ENCODE results near the gene GNAS. TPM values are rescaled to one million over a fixed set of nuclear protein-coding genes. Genes with fewer than 3 reads are reported as not detected.

Gene GNAS
- total RNA-seq, 4 donors from 2014 or later: 2,457 to 5,038 (median 3,494) TPM

DNA sequence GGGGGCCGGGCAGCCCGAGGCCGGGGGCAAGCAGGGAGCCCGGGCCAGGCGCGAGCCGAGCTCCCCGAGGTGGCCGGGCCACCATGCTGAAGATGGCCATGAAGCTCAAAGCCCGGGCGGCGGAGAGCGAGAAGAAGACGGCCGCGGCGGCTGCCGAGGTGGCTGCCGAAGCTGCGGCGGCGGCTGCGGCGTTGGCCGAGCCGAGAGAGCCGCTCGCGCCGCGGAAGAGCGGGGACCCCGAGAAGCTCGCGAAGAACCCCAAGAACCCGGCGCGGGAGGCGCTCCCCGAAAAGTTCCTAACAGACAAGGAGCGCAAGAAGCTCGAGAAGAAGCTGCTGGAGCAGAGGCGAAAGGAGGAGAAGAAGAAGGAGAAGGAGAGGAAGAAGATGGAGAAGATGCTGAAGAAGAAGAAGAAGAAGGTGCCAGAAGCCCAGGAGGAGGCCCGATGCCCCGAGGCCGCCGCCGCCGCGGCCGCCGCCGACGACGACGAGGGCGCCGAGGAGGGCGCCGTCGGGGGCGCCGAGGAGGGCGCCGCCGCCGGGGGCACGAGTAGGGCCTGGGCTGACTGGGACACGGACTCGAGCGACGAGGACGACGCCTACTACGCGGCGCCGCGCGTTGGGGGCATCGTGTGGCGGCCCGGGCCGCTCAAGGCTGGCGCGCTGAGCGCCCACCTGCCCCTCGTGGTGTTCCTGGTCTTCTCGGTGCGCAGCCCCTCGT lies 37.4 kb downstream of the GNAS start:
- H3K4me3 ChIP-seq (replicated peaks in 1 of 3): peak overlapping the region; percentile 39 to 78 (median 75)
- 53 to 62% methylated on average over 61 to 74 of the region's 91 CpGs for WGBS, 2 donors
- H3K9me3 ChIP-seq: no peaks in the 10 kb centered on the region
- H3K36me3 ChIP-seq: no peaks in the 10 kb centered on the region
- peaks cover 13 to 22% of the 10 kb centered on the region in 2 donors for H3K4me1 ChIP-seq
- peak overlapping the region; percentile 99 to 100 (median 99) for H3K27ac ChIP-seq
- intact Hi-C loops (cut with DNase I): loop anchor here (5.0 to 10.0 kb wide), 2 partner anchors 115 to 152 kb away; partner anchors contain the start of genes CTSZ and PRELID3B
- no peak for DNase-seq
- no peak for TF ChIP-seq POLR2A (IDR thresholded peaks at IDR 0.05)
- no peak for TF ChIP-seq CTCF (IDR thresholded peaks at IDR 0.05)
- no peaks in the 10 kb centered on the region for H3K27me3 ChIP-seq

DNA sequence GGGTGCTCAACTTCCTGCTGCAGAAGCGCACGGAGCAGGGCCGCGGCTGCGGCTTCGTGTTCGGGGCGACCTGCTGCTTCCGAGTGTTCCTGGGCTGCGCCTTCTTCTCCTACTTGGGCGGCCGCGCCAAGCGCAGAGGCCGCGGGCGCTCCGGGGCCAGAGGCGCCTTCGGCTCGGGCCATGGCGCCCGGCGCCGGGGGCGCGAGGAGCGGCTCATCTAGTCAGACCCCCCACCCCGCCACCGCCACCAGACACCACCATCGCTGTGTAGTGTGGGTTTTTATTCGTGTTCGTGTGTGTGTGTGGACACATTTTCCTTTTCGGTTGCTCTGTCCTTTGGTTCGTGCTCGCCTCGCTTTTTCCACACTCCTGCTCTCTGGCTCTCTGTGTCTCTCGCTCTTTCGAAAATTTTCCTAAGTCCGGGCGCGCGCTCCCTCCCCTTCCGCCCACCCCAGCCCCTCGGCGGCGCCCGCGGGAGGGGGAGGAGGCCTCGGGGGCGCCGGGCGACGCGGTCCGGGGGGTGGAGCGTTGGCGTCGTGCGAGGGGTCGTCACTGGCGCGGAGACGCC lies 38.1 kb downstream of the GNAS start:
- peak overlapping the region; percentile 39 to 78 (median 75) for H3K4me3 ChIP-seq (replicated peaks in 1 of 3)
- H3K27me3 ChIP-seq: no peaks in the 10 kb centered on the region
- peak overlapping the region; percentile 99 to 100 (median 99) for H3K27ac ChIP-seq
- H3K4me1 ChIP-seq: peaks cover 20 to 28% of the 10 kb centered on the region in 2 donors
- WGBS, 2 donors: 0 to 3% methylated on average over 19 to 35 of the region's 64 CpGs
- peak; percentile 77 to 80 for DNase-seq
- no peaks in the 10 kb centered on the region for H3K36me3 ChIP-seq
- TF ChIP-seq CTCF (IDR thresholded peaks at IDR 0.05): peak in 1 of 6 experiments; percentile 7
- peak in 1 of 2 donors; percentile 82 for TF ChIP-seq POLR2A (IDR thresholded peaks at IDR 0.05)
- H3K9me3 ChIP-seq: no peaks in the 10 kb centered on the region
- intact Hi-C loops (cut with DNase I): loop anchor here (5.0 to 10.0 kb wide), 2 partner anchors 114 to 152 kb away; partner anchors contain the start of genes CTSZ and PRELID3B

DNA sequence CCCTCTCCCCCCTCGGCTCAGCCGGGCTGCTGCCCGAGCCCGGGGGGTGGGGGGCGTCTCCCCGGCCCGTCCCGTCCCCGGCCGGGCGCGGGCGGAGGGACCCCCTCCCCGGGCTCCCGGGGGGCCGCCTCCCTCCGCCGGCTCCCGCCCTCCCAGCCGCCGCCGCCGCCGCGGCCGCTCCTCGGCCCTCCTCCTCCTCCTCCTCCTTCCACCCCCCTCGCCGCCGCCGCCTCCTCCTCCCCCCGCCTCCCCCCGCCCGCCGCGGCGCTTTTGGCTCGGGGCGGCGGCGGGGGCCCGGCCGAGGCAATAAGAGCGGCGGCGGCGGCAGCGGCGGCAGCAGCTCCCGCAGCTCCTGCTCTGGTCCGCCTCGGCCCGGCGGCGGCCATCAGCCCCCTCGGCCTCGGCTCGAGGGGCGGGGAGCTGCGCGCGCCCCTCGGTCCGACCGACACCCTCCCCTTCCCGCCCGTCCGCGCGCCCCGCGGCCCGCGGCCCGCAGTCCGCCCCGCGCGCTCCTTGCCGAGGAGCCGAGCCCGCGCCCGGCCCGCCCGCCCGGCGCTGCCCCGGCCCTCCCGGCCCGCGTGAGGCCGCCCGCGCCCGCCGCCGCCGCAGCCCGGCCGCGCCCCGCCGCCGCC lies 38.7 kb downstream of the GNAS start:
- Histone ChIP-seq H3K27me3 (no peaks in the 10 kb centered on the region), H3K36me3 (no peaks in the 10 kb centered on the region), H3K9me3 (no peaks in the 10 kb centered on the region), H3K27ac (peak overlapping the region; percentile 99 to 100 (median 100)), H3K4me3 (replicated peaks in 1 of 3) (peak overlapping the region; percentile 39 to 78 (median 78)), H3K4me1 (peaks cover 26 to 33% of the 10 kb centered on the region in 2 donors)
- intact Hi-C loops (cut with DNase I): loop anchor here (5.0 to 10.0 kb wide), 2 partner anchors 114 to 151 kb away; partner anchors contain the start of genes CTSZ and PRELID3B
- DNase-seq: peak; percentile 82
- 0 to 2% methylated on average over 4 to 10 of the region's 105 CpGs for WGBS, 2 donors
- TF ChIP-seq POLR2A (IDR thresholded peaks at IDR 0.05): peak; percentile 78 to 92
- no peak for TF ChIP-seq CTCF (IDR thresholded peaks at IDR 0.05)

DNA sequence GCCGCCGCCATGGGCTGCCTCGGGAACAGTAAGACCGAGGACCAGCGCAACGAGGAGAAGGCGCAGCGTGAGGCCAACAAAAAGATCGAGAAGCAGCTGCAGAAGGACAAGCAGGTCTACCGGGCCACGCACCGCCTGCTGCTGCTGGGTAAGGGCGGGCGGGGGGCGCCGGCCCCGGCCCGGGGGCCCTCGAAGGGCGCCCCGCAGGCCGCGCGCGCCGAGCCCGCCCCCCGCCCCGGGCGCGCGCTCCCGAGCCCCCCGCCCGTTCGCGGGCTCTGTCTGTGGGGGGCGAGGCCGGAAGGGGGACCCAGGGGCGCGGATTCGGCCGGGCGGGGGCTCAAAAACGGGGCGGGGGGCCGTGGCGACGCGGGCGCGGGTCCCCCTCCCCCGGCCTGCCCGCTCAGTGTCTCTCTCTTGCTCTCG lies 39.2 kb downstream of the GNAS start:
- DNase-seq: no peak
- H3K27ac ChIP-seq: peak overlapping the region; percentile 99 to 100 (median 100)
- 0 to 1% methylated on average over 1 to 16 of the region's 55 CpGs for WGBS, 2 donors
- intact Hi-C loops (cut with DNase I): loop anchor here (5.0 to 10.0 kb wide), 2 partner anchors 113 to 151 kb away; partner anchors contain the start of genes CTSZ and PRELID3B
- no peaks in the 10 kb centered on the region for H3K27me3 ChIP-seq
- peak overlapping the region; percentile 59 to 95 (median 78) for H3K4me3 ChIP-seq (replicated peaks in 1 of 3)
- no peak for TF ChIP-seq POLR2A (IDR thresholded peaks at IDR 0.05)
- TF ChIP-seq CTCF (IDR thresholded peaks at IDR 0.05): no peak
- peaks cover 31 to 39% of the 10 kb centered on the region in 2 donors for H3K4me1 ChIP-seq
- H3K9me3 ChIP-seq: no peaks in the 10 kb centered on the region
- H3K36me3 ChIP-seq: no peaks in the 10 kb centered on the region

Data from thyroid gland (tissue), 4 donors.